Putamen (tissue), 1 donor: ENCODE measurements around the gene CPNE4.

ENCODE experiments used
- DNase-seq: peaks from one replicate; pipeline ENCODE4 v3.0.0-alpha.2; 2016; ENCODE audit warnings: low spot score

CPNE4 gene

DNA sequence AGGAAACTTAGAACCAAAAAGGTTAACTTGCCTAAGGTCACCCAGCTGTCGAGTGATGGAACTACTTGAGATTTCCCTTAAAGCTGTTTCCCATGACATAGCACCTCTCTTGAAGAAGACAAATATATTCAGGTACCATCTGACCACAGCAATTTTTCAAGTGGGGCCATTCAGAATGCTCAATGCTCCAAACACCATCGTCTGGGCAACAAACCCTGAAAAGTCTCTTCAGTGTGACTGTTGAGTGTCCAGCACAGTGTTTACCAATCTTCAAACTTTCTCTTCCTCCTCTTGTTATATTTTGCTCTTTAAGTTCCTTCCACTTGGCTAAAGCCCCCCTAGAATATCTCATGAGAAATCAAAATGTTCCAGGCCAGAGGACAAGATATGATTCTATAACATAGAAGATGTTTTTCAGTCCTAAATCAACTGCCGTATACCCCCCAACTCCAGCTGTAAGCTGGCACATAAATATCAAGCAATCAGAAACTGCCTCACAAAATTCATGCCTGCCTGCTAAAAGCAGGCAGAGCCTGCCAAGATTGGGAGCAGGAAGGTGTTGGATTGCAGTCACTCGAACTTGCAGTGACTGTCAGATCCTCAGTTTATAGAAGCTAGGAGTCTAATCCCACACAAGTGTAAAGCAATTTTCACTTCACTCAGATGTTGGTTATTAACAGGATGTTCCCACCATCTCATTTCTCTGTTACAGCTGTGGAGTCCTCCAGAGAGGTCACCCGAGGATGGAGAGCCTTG lies 301.6 kb downstream of the CPNE4 start:
- peak; percentile 19 for DNase-seq

DNA sequence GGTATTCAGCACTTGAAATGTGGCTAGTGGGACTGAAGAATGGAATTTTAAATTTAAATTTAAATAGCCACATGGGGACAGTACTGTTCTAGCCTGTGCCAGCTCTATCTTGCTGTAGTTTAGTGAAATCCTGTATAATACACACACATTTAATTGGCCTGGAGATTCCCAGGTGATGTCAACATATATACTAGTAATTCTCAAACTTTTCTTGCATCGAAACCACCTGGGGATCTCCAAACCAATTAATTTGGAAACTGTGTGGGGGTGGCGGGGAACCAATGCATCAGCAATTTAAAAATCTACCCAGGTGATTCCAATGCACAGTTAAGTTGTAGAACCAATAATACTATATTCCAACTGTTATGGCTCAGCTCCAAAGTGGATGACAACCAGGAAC lies 303.1 kb downstream of the CPNE4 start:
- no peak for DNase-seq

DNA sequence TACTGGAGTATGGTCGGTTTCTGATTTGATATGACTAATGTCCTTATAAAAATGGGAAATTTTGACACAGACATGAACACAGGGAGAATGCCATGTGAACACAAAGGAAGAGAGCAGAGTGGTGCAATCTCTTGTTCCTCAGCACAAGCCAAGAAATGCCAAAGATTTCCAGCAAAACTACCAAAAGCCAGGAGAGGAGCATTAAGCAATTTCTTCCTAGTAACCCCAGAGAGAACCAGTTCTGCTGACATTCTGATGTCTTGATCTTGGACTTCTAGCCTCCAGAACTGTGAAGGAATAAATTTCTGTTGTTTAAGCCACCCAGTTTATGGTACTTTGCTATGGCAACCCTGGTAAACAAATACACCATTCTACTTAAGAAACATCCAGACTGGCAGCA lies 304.2 kb downstream of the CPNE4 start:
- DNase-seq, result no peak

DNA sequence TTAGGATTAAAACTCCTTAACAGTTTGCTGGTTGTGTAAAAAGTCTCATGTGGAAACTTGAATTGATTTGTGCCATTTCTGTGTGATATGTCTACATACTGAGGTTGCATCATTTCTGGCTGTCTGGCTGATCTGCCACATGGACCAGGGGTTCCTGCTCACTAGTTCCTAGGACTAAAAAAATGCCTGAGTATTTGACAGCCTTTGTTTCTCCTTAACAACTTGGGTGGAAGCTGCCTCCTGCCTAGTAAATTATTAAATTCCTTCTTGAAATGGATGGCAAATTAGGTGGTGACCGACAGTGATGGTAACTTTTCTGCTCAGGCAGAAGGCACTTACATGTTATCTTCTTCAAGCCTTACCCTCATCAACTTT lies 305.2 kb downstream of the CPNE4 start:
- DNase-seq, result no peak

DNA sequence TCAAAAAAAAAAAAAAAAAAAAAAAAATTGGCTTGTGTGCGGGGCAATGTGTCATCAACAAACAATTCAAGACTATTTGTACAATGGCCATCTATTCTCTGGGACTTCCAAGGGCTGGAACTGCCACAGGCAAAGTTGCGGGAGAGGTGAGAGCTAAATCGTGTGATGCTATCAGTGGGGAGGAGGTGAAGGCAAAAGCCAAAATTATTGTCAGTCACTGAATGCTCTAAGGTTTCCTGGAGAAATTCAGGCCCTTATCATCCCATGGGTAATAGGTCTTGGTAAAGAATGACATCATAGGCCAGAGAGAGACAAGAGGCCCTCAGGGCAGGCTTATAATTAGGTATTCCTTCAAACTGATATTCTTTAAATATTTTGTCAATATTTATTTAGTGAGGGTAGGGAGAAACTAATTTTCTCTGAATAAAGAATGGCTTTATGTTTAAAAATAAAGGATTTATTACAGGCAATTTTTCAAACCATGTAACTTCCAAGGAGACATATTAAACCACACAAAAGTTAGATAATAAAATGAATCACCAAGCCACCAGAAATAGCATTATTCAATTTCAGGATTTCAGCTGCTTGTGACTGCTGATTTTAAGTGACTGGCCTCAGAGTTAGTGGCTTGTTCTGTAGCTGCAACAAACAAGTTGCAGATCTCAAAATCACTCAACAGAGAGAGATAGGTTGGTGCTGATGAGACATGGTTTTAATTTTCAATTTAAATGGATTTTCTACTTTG lies 305.7 kb downstream of the CPNE4 start:
- DNase-seq, result no peak

DNA sequence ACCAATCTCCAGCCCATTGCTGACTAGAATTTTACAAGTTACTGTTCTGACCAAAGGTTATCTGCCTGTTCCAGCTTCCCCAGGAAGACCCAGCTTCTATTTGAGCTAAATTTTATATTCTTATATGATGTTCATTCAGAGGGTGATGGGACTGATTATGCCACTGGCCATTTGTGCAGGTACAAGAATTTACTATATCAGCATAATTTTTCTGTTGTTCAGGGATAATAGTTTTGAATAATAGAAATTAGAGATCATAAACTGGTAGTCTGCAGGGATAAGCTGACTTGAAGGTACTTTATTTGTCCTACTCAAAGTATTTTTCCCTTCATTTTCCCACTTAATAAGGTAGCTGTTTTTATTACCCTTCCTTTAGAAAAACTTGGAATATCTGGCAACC lies 309.4 kb downstream of the CPNE4 start:
- no peak for DNase-seq

DNA sequence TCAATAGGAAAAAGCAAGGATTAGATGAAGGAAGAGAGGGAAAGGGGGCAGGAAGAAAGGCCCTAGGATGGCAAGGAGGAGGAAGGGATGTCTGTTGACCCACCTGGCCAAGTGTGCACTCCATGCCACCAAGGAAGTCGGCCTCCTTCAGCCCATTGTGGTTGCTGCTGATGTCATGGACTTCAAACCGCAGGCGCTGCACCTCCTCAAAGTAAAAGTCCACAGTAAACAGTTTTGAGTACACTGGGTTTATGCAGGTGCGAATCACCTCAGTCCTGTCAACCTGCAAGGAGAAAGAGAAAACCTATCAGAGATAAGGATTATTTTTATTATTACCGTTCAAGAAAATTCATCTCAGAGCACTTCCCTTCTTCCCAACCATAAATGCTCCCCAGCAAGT lies 311.5 kb downstream of the CPNE4 start:
- no peak for DNase-seq

DNA sequence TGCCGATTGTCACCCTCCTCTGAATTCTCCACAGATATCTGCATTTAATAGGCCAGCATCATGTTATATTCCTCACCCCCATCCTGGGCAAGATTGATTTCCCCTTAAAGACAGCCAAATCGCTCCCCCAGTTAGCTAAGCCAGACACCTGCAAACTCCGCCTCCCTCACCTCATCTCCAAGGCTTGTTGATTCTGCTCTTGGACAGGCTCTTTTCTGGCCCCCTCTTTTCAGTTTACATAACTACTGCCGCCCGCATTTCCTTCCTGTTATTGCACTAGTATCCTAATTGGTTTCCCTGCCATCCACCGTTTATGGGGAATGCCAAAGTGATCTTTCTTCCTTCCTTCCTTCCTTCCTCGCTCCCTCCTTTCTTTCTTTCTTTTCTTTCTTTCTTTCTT lies 317.3 kb downstream of the CPNE4 start:
- DNase-seq, result no peak

DNA sequence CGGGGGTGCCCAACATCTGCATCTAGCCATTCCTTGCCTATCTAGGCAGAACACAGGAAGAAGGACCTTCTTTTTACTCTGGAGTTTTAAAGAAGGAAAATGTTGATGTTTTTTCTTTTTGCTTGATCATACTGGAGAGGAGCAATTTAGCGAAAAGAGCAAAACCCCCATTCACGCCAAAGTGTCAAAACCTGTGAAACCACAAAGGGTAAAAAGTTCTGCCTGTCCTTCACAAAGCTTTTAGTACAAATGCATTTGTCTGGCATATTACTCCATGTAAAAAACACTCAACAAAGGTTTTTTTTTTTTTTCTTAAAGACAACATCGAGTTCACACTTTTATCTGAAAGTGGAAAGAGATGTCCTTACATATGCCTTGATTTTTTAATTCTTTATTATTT lies 317.9 kb downstream of the CPNE4 start:
- DNase-seq, result no peak

DNA sequence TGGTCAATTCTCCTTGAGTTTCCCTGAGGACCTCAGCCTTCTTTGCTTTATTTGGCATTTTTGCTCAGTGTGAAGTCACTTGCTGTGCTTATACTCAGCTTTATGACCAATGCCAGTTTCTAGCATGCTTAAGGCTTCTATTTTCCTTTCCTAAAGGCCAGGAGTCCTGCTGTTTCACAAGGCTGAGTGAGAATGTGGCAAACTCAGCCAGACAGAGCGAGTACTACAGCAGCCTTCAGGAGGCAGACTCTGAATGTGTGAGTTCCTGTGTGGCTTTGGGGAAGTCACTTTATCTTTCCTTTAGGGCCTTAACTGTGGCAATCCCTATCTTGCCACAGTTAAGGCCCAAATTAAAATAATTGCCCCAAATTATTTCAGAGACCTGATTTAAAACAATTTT lies 318.8 kb downstream of the CPNE4 start:
- no peak for DNase-seq

DNA sequence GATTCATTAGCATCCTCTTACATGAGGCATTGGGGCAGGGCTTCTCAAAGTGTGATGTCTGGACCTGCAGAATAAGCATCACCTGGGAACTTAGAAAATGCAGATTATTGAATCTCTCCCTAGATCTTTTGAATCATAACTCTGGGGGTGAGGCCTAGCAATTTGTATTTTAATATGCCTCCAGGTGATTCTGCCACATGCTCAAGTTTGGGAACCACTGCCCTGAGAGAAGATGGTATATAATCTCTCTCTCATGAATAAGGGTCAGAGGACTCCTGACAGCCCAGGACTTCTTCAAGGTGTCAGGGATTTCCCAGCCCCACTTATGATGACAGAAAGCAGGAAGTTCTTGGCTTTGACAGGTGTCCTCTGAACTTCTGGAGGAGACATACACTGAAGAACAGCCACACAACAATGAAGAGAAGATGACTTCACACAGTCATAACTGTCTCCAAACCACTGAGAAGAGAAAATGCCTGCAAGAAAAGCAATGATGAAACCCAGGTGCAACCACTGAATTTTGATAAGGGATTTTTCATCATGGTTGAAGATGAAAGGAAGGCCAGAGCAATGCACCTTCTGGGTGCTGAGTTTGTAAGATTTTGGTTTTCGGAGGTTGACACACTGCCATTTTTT lies 320.1 kb downstream of the CPNE4 start:
- DNase-seq, result no peak

DNA sequence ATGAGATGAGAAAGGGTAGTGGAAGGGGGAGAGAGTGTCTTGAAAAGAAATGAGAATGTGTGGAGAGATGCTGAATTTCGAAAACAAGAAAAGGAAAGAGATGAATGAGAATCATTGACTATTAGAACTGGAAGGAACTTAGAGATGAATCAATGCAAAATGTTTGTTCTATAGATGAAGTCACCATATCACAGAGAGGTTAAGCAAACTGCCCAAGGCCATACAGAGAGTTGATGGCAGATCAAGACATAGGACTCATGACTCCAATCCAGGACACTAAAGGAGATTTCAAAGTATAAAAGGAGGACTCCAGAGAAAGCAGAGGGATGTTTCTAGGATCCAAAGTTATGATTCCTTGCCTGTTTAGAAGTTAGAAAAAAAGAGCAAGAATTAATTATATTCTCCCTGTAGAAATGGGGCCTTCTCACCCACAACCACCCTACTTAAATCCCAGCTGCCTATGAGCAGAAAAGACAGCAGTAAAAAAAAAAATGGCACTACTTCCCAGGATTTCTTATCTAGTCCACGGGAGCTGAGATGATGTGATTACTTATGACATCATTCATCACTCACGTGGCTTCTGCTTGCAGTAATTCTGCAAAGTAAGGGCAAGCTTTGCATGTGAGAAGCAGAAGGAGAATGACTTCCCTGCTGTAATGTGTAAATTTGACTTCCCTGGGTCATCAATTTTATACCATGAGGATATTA lies 321.2 kb downstream of the CPNE4 start:
- no peak for DNase-seq

DNA sequence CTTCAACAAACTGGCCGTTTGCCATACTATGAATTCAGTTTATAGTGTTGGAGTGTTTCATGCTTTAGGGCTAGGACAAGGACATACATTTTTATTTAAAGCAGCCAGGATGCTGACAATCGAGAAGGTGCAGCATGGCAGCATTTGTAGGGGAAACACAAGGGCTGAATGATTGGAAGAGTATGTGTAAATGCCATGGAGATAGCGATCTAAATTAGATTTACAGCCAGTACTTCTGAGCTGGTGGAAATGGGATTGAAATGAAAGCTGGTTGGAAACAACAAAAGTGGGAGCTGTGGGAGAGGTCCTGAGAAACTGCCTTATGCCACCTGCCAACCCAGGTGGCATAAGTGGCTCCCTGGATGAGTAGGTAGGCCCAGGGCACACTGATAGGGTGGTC lies 322.2 kb downstream of the CPNE4 start:
- no peak for DNase-seq

DNA sequence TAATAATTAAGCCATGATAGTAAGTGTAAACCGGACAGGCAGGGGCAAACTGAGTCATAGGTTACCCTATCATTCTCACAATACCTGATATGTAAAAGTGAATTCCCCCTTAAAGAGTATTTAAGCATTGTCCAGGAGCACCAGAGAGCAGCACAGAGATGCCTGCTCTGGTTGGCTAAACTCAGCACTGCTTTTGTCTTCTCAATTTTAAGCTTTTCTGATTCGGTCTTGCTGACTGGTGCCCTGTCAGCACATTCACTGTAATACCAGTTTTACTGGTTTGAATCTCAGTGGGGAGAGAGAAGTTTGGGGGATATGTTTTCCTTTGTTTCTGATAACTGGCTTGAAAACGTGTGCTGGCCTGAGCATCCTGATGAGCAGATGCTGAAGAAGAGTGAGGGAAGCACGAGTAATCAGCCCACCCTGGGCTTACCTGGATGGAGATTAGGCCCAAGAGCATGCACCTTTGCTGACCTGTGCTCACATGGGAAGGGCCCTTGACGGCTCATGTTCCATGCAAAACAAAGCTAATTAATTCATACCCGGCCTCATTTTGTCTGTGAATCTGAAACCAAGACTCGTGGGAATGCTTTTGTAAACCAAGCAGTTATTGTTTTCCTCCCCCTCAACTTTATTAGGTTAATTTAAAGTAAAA lies 323.6 kb downstream of the CPNE4 start:
- no peak for DNase-seq

DNA sequence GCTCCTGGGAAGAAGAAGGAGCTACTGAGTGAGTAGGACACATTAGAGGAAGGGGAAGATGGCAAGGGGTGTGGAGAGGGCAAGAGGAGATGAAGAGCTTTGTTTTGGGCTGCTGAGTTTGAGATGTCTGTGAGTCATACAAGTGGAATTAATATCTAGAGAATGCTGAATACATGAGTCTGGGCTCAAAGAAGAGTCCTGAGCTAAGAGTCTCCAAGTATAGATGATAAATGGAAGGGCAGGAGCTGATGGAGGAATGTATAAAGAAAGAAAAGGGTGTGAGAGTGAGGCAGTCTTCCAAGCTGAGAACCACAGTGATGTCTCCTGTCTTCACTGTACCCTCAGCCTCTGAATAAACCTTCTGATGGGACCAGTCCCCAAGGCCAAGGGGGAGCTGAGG lies 326.6 kb downstream of the CPNE4 start:
- DNase-seq, result no peak

DNA sequence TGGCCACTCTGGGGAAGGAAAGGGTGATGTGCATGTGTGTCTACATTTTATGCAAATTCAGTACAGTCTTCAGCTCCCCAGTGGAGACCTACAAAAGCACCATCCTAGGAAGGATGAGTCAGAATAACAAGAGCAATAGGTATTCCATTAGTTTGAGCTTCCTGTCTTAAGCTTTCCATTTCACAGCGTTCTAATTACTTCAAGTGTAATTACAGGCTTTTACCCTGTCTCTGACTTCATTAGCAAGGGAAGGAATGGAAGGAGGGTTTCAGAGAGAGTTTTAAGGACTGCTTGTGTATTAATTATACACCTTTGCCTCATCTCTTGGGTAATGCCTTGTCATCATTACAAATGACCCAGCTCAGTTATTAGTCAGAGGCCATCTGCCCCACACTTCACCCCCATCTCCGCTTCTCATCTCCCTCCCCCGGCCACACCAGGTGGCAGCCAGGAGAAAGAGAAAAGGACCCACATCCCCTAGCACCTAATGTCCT lies 329.2 kb downstream of the CPNE4 start:
- DNase-seq, result no peak

DNA sequence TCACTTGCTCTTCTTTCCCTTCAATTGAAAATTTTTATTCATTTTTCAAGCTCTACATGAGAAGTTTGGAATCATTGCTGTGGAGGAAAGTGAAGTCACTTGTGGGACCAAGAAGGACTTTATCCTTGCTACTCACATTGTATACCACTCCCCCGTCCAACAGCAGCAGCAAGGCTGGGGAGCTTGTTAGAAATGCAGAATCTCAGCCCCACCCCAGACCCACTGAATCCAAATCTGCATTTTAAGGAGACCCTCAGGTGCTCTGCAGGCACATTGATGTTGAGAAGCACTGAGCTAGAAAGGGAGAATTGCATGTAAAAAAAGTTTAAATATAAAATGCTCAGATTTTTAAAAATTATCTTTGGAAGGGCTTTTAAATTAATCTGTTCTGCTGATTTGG lies 329.7 kb downstream of the CPNE4 start:
- no peak for DNase-seq

DNA sequence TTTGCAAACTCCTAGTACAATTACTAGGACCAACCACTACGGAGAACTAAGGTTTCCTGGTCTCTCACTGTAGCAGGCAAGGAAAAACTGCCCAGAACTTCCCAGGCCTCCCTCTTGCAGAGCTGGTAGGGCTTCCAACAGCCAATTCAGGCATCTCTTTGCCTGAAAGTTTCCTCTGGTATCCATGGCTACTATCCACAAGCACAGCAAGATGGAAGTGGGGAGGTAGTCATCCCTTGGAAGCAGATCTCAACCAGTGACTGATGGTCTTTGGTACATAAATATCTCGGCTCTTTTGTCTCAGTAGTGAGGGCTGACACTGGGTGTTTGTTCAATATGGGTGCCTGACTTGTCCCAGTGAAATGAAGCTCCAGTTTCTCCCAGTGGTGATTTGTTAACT lies 330.7 kb downstream of the CPNE4 start:
- no peak for DNase-seq

DNA sequence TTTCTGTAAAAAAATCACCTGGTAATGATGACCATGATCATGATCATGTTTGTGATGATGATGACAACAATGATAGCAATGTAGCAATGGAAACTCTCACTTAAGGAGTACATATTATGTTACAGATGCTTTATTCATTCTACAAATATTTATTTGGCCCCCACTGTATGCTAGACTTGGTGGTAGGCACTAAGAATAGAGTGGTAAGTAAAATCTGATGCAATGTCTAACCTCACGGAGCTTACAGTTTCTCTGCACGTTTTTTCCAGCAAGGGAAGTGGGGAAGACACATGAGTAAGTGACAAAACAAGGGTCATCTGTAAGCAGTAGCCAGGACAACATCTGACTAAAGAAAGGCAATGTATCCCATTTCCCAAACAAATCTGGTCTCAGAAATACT lies 332.7 kb downstream of the CPNE4 start:
- no peak for DNase-seq

DNA sequence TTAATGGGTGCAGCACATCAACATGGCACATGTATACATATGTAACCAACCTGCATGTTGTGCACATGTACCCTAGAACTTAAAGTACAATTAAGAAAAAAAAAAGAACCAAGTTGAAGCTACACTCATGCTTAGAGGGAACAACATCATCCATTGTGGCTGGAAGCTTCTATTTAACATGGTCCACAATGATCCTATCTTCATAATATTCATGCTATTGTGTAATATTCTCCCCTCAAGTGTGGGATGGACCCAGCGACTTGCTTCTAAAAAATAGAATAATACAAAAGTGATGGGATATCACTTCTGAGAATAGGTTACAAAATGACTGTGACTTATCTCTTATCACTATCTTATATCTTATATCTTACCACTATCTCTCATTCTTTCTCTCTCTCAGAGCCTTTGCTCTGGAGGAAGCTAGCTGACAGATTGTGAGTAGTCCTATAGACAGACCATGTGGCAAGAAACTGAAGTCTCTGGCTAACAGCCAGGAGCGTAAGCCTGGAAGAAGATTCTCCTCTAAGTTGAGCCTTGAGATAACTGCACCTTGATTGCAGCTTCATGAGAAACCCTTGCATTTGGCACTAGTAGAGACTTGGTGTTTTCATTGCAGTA lies 333.6 kb downstream of the CPNE4 start:
- no peak for DNase-seq

DNA sequence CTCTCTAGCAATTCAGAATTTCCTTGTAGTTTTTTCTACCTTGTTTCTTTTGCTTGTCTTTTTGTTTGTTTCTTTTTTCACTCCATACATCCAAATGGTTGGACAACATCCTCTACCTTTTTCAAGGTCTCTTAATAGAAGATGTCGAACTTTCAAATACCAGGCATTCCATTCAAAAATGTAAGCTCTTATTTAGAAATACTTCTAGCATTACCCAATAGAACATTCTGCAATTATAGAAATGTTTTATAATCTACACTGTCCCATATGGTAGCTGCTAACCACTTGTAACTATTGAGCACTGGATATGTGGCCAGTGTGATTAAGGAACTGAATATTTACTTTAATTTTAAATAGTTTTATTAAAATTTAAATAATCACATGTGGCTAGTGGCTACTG lies 335.8 kb downstream of the CPNE4 start:
- DNase-seq, result no peak

DNA sequence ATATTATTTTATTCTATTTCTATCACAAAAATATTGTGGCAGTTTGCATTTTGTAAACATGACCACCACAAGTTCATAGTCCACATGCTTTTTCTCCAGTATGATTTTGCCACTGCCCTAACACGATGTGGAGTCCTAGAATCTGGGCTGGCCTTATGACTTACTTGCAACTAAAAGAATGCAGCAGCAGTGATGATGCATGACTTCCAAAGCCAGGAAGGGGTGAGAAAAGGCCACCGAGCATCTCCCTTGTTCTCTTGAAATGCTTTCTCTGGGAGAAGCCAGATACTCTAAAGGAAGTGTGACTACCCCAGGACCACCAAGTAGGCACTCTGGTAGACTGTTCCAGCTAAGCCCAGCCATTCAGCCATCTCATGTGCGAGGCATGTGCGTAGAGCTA lies 340.4 kb downstream of the CPNE4 start:
- no peak for DNase-seq
